SK-N-SH (cell line): ENCODE data around the gene DDX1. TPM values are rescaled to one million over a fixed set of nuclear protein-coding genes. Genes with fewer than 3 reads are reported as not detected.

ENCODE experiments used
- CTCF ChIA-PET: fragments of 300-600, 350-600 bp; formaldehyde crosslinking; extraction: SDS; loops from one replicate; lab custom pipeline; 2021; lab: Yijun Ruan, JAX
- POLR2A ChIA-PET: fragments of 350-600 bp; sonication (Branson Sonifier 250); formaldehyde crosslinking; extraction: SDS; loops from one replicate; lab custom pipeline; 2020; ENCODE audit warnings: antibody characterized with exemption, inconsistent platforms; lab: Yijun Ruan, JAX
- DNase-seq: peaks from one replicate; pipeline ENCODE4 v3.0.0; 2012
- H2AFZ ChIP-seq: fragments of 200-600 bp; sonication (generic); 2 replicates; pipeline ENCODE4 v1.8.1; 2016; ENCODE audit warnings: antibody characterized with exemption, mild to moderate bottlenecking, low read depth
- H3F3A ChIP-seq: fragments of 200-600 bp; sonication (generic); replicated peaks from 2 replicates; pipeline ENCODE3; 2016; ENCODE audit warnings: antibody characterized with exemption, mild to moderate bottlenecking; ENCODE audit not compliant: insufficient read depth
- H3K27ac ChIP-seq, 2 experiments: fragments of 200-500 bp in 1 of 2; fragments of 200-600 bp in 1 of 2; sonication (Bioruptor generic) in 1 of 2; sonication (generic), shearing (Covaris generic) in 1 of 2; 2 replicates each; pipeline versions ENCODE4 v1.5.1 to v1.6.1; 2014 to 2016; ENCODE audit warnings: low read depth in 2 of 2, inconsistent platforms in 1 of 2, low read length in 1 of 2, mild to moderate bottlenecking in 1 of 2, mixed read lengths in 1 of 2
- H3K27me3 ChIP-seq: fragments of 200-600 bp; sonication (generic), shearing (Covaris generic); 2 replicates; pipeline ENCODE4 v1.6.1; 2016; ENCODE audit warnings: mixed run types; ENCODE audit not compliant: insufficient read depth
- H3K36me3 ChIP-seq, 2 experiments: fragments of 200-500 bp in 1 of 2; fragments of 200-600 bp in 1 of 2; sonication (Bioruptor generic) in 1 of 2; sonication (generic) in 1 of 2; replicated peaks in 1 of 2; 2 replicates each; pipeline versions ENCODE3 to v1.5.1; 2014 to 2016; ENCODE audit warnings: low read length in 1 of 2, mild to moderate bottlenecking in 1 of 2; ENCODE audit not compliant: insufficient read depth in 2 of 2, control insufficient read depth in 1 of 2
- H3K4me1 ChIP-seq, 2 experiments: fragments of 200-500 bp in 1 of 2; fragments of 200-600 bp in 1 of 2; sonication (Bioruptor generic) in 1 of 2; sonication (generic), shearing (Covaris generic) in 1 of 2; 2 replicates each; pipeline versions ENCODE4 v1.5.1 to v1.6.1; 2014 to 2016; ENCODE audit warnings: low read depth in 1 of 2, low read length in 1 of 2, mixed run types in 1 of 2; ENCODE audit not compliant: insufficient read depth in 2 of 2, control insufficient read depth in 1 of 2
- H3K4me2 ChIP-seq: fragments of 200-600 bp; sonication (generic), shearing (Covaris generic); 2 replicates; pipeline ENCODE4 v1.6.1; 2017; ENCODE audit warnings: mixed run types
- H3K4me3 ChIP-seq, 2 experiments: fragments of 200-500 bp in 1 of 2; fragments of 200-600 bp in 1 of 2; sonication (Bioruptor generic) in 1 of 2; sonication (generic), shearing (Covaris generic) in 1 of 2; 2 replicates each; pipeline versions ENCODE4 v1.5.1 to v1.8.1; 2014 to 2016; ENCODE audit warnings: low read depth in 2 of 2, inconsistent platforms in 1 of 2, low read length in 1 of 2, mild to moderate bottlenecking in 1 of 2, mixed read lengths in 1 of 2, moderate library complexity in 1 of 2
- H3K79me2 ChIP-seq: fragments of 200-600 bp; sonication (generic); 2 replicates; pipeline ENCODE4 v1.8.1; 2017; ENCODE audit warnings: mild to moderate bottlenecking; ENCODE audit not compliant: insufficient read depth
- H3K9ac ChIP-seq: fragments of 200-600 bp; sonication (generic); 2 replicates; pipeline ENCODE4 v1.6.1; 2017; ENCODE audit warnings: mixed run types
- H3K9me2 ChIP-seq: fragments of 200-600 bp; sonication (generic); 2 replicates; pipeline ENCODE4 v1.6.1; 2017; ENCODE audit warnings: mixed run types
- H3K9me3 ChIP-seq: fragments of 200-600 bp; sonication (generic); 2 replicates; pipeline ENCODE4 v1.6.1; 2017; ENCODE audit warnings: mixed run types, mild to moderate bottlenecking, moderate library complexity
- H4K20me1 ChIP-seq: fragments of 200-600 bp; sonication (generic); 2 replicates; pipeline ENCODE4 v1.6.1; 2017; ENCODE audit warnings: mild to moderate bottlenecking, mixed run types; ENCODE audit not compliant: insufficient read depth
- ELF1 ChIP-seq: IDR thresholded peaks from 2 replicates; pipeline ENCODE4 v1.4.0; 2012
- EP300 ChIP-seq, 2 experiments: IDR thresholded peaks; 2 replicates each; pipeline versions ENCODE4 v1.4.0 to v1.6.1; 2012; ENCODE audit warnings: borderline replicate concordance in 1 of 2, low read depth in 1 of 2, low read length in 1 of 2
- FOXM1 ChIP-seq: IDR thresholded peaks from 2 replicates; pipeline ENCODE4 v1.4.0; 2012; ENCODE audit warnings: low read depth, mild to moderate bottlenecking
- GABPA ChIP-seq: IDR thresholded peaks from 2 replicates; pipeline ENCODE4 v1.4.0; 2012; ENCODE audit warnings: low read depth, mild to moderate bottlenecking
- GATA2 ChIP-seq: sonication (generic); formaldehyde crosslinking; IDR thresholded peaks from 2 replicates; pipeline ENCODE4 v1.5.0; 2020; ENCODE audit warnings: mild to moderate bottlenecking, missing genetic modification reagents
- IRF3 ChIP-seq: fragments of 150-350 bp; IDR thresholded peaks from 2 replicates; pipeline ENCODE4 v1.6.1; 2016; ENCODE audit warnings: mild to moderate bottlenecking, low read depth, low read length
- JUND ChIP-seq: IDR thresholded peaks from 2 replicates; pipeline ENCODE4 v1.4.0; 2012
- MAX ChIP-seq: IDR thresholded peaks from 2 replicates; pipeline ENCODE4 v1.4.0; 2012; ENCODE audit warnings: low read depth
- PBX3 ChIP-seq: IDR thresholded peaks from 2 replicates; pipeline ENCODE4; 2012
- RAD21 ChIP-seq: IDR thresholded peaks from 2 replicates; pipeline ENCODE4 v1.6.1; 2012; ENCODE audit warnings: mild to moderate bottlenecking, low read length
- RXRA ChIP-seq: IDR thresholded peaks from 2 replicates; pipeline ENCODE4 v1.4.0; 2012; ENCODE audit warnings: low read depth, mild to moderate bottlenecking, borderline replicate concordance
- SMC3 ChIP-seq: IDR thresholded peaks from 2 replicates; pipeline ENCODE4 v1.6.1; 2012; ENCODE audit warnings: low read depth, low read length, improper control_type of control experiment
- TCF12 ChIP-seq: IDR thresholded peaks from 2 replicates; pipeline ENCODE4 v1.4.0; 2012
- TEAD4 ChIP-seq: IDR thresholded peaks from 2 replicates; pipeline ENCODE4 v1.4.0; 2012; ENCODE audit warnings: mild to moderate bottlenecking, borderline replicate concordance; ENCODE audit not compliant: insufficient read depth
- YY1 ChIP-seq: IDR thresholded peaks from 2 replicates; pipeline ENCODE4 v1.4.0; 2012; ENCODE audit warnings: low read depth, mild to moderate bottlenecking
- ZBTB33 ChIP-seq: IDR thresholded peaks from 2 replicates; pipeline ENCODE4 v1.4.0; 2012; ENCODE audit warnings: low read depth, borderline replicate concordance
- WGBS: methylation state at CpG from one replicate; pipeline ENCODE4 v1.1.6; 2017; ENCODE audit warnings: low lambda C conversion rate; 5-methylcytosine and 5-hydroxymethylcytosine counted together
- polyA plus RNA-seq, 3 experiments: library from polyadenylated mRNA; depleted of rRNA; stranded (reverse); fragments of >200 nt; gene quantifications; 2 replicates each; pipeline ENCODE4 v1.2.3, GENCODE V29; 2012

DDX1 gene
- polyA plus RNA-seq, 1 of the 3 experiments (the other 2 are of a cell fraction): 54.5 TPM

GRCh38 chr2:15566912-15567311 is 24.8 kb upstream of the DDX1 start:
- Histone ChIP-seq H3K27me3 (no peaks in the 10 kb centered on the region), H4K20me1 (no peaks in the 10 kb centered on the region), H3K36me3 (no peaks in the 10 kb centered on the region), H3K4me1 (no peaks in the 10 kb centered on the region), H3K79me2 (no peaks in the 10 kb centered on the region), H3K27ac (no peak overlapping the region), H3K9ac (no peak overlapping the region), H3K4me3 (no peak overlapping the region), H3K9me3 (no peaks in the 10 kb centered on the region), H3F3A (no peaks in the 10 kb centered on the region), H3K4me2 (no peak overlapping the region), H3K9me2 (no peaks in the 10 kb centered on the region)
- POLR2A ChIA-PET: no interaction called here
- 84% methylated on average over 6 of the region's 6 CpGs for WGBS
- no peak for DNase-seq
- CTCF ChIA-PET: interaction anchor here (0.6 to 2.4 kb wide), 2 partner anchors 10 to 204 kb away, joined by 4 to 20 read pairs; no protein-coding TSS in a partner anchor
- TF ChIP-seq ELF1: no peak
- no peak for TF ChIP-seq JUND
- TF ChIP-seq YY1: no peak
- no peak for TF ChIP-seq ZBTB33
- no peak for TF ChIP-seq MAX
- TF ChIP-seq TCF12: no peak
- TF ChIP-seq RAD21: no peak
- no peak for TF ChIP-seq PBX3
- TF ChIP-seq TEAD4: no peak
- no peak for TF ChIP-seq FOXM1
- no peak for TF ChIP-seq GABPA
- TF ChIP-seq RXRA: no peak
- TF ChIP-seq, all 33 proteins: peak for 0
- no peak overlapping the region for H2AFZ ChIP-seq

GRCh38 chr2:15568874-15569273 is 22.8 kb upstream of the DDX1 start:
- no peaks in the 10 kb centered on the region for H3K36me3 ChIP-seq
- no peak overlapping the region for H3K4me2 ChIP-seq
- TF ChIP-seq GATA2 (CRISPR knock-in tag) (no peak), SMC3 (no peak), IRF3 (no peak), ZBTB33 (no peak), FOXM1 (no peak), EP300 (IDR thresholded peaks at IDR 0.05; ENCODE audit: borderline replicate concordance in 1 of 2, low read depth in 1 of 2, low read length in 1 of 2) (no peak), MAX (no peak)
- TF ChIP-seq, all 33 proteins: peak for 0
- Histone ChIP-seq H3K27ac (no peak overlapping the region), H3K9me2 (no peaks in the 10 kb centered on the region), H3K4me1 (no peaks in the 10 kb centered on the region), H3K9ac (no peak overlapping the region), H3K9me3 (no peaks in the 10 kb centered on the region), H3K27me3 (no peaks in the 10 kb centered on the region), H2AFZ (no peak overlapping the region), H3F3A (no peaks in the 10 kb centered on the region), H3K4me3 (no peak overlapping the region), H3K79me2 (no peaks in the 10 kb centered on the region), H4K20me1 (no peaks in the 10 kb centered on the region)
- ChIA-PET CTCF (interaction anchor here (2.4 kb wide), 1 partner anchor 8 kb away, joined by 20 read pairs; no protein-coding TSS in a partner anchor), POLR2A (no interaction called here)
- WGBS: 88% methylated on average over 12 of the region's 12 CpGs
- DNase-seq: no peak
